Inferior parietal cortex (tissue), 1 donor: ENCODE data around the gene CTSZ.
A peak's percentile ranks its signal among the peaks of the same experiment; 100 is the strongest.
"Not testable (repeated sequence)": the region's sequence is repeated elsewhere in the genome, so short reads cannot be mapped to it uniquely, and the experiment has no call there.

Experiments
- DNase-seq: peaks from one replicate; pipeline ENCODE4 v3.0.0-alpha.2; 2016; ENCODE audit errors: extremely low spot score

CTSZ gene

GRCh38 chr20:59006864-59007664 is at the start of gene CTSZ:
Gene CTSZ (minus strand): TSS chr20:59007254. CDS start chr20:59007128, 126 bp downstream.
- no peak for DNase-seq

GRCh38 chr20:59055302-59055701 is 48.2 kb upstream of the CTSZ start:
- no peak for DNase-seq

GRCh38 chr20:59051666-59052185 is 44.7 kb upstream of the CTSZ start:
- DNase-seq = no peak

GRCh38 chr20:59050437-59050836 is 43.4 kb upstream of the CTSZ start:
- DNase-seq = no peak

GRCh38 chr20:59048681-59049030 is 41.6 kb upstream of the CTSZ start:
- no peak for DNase-seq

- no peak for DNase-seq
These were observed 41.1 kb upstream of the CTSZ start for GRCh38 chr20:59047938-59048680.

GRCh38 chr20:59046862-59047261 is 39.8 kb upstream of the CTSZ start:
- DNase-seq = no peak

- DNase-seq = no peak
These were observed 37.7 kb upstream of the CTSZ start for GRCh38 chr20:59044796-59045195.

- DNase-seq = no peak
These were observed 37.2 kb upstream of the CTSZ start for GRCh38 chr20:59044295-59044694.

- DNase-seq = no peak
These were observed 36.6 kb upstream of the CTSZ start for GRCh38 chr20:59043698-59044097.

- peak; percentile 90 for DNase-seq
These were observed 36.0 kb upstream of the CTSZ start for GRCh38 chr20:59042796-59043631.

GRCh38 chr20:59042151-59042795 is 35.2 kb upstream of the CTSZ start, which contains the start of gene PRELID3B:
Gene PRELID3B (minus strand): TSS chr20:59042786. CDS start chr20:59042730, 56 bp downstream.
- no peak for DNase-seq

- not testable (repeated sequence) for DNase-seq
These were observed 34.4 kb upstream of the CTSZ start for GRCh38 chr20:59041487-59041886.

GRCh38 chr20:59040667-59041066 is 33.6 kb upstream of the CTSZ start:
- no peak for DNase-seq

- DNase-seq = no peak
These were observed 32.2 kb upstream of the CTSZ start for GRCh38 chr20:59039233-59039632.

- no peak for DNase-seq
These were observed 30.3 kb upstream of the CTSZ start for GRCh38 chr20:59037386-59037785.

GRCh38 chr20:59035381-59035780 is 28.3 kb upstream of the CTSZ start:
- DNase-seq = no peak

GRCh38 chr20:59033616-59034165 is 26.6 kb upstream of the CTSZ start:
- no peak for DNase-seq

- no peak for DNase-seq
These were observed 26.0 kb upstream of the CTSZ start for GRCh38 chr20:59033093-59033492.

GRCh38 chr20:59032713-59033059 is 25.6 kb upstream of the CTSZ start:
- DNase-seq = no peak

GRCh38 chr20:59032023-59032712 is 25.1 kb upstream of the CTSZ start, which contains the start of gene ATP5F1E:
Gene ATP5F1E (minus strand): TSS chr20:59032335. CDS start chr20:59032251, 84 bp downstream.
- peak; percentile 92 for DNase-seq
